H1 (cell line): Measurements from ENCODE around the gene SMYD3. TPM values are rescaled to one million over a fixed set of nuclear protein-coding genes. Genes with fewer than 3 reads are reported as not detected.

Experiments used
- CTCF ChIA-PET: fragments of 300-600 bp; sonication (Branson Sonifier 250); formaldehyde crosslinking; loops from one replicate; lab custom pipeline; 2021; ENCODE audit not compliant: partially characterized antibody; lab: Charles Lee
- POLR2A ChIA-PET: fragments of 300-600 bp; sonication (Branson Sonifier 250); formaldehyde crosslinking; loops from one replicate; lab custom pipeline; 2021; ENCODE audit warnings: inconsistent platforms; ENCODE audit not compliant: partially characterized antibody; lab: Charles Lee
- DNase-seq, 2 experiments: peaks; one replicate each; pipeline versions ENCODE4 v3.0.0 to v3.0.0-alpha.2; 2010 to 2022; ENCODE audit warnings: low spot score in 2 of 2, low read depth in 1 of 2, mixed read lengths in 1 of 2
- FAIRE-seq: peaks from 2 replicates; lab custom pipeline; 2011; peaks lifted over from hg19 to GRCh38; lab: Jason Lieb, UNC
- H2AFZ ChIP-seq: 2 replicates; pipeline ENCODE4 v1.8.1; 2012; ENCODE audit warnings: low read length, inconsistent platforms
- H2AK5ac ChIP-seq: 2 replicates; pipeline ENCODE4 v1.6.1; 2013; ENCODE audit warnings: low read depth, low read length
- H2BK120ac ChIP-seq: replicated peaks from 2 replicates; pipeline ENCODE3; 2013; ENCODE audit warnings: low read depth, low read length, inconsistent platforms
- H2BK12ac ChIP-seq: 2 replicates; pipeline ENCODE4 v1.6.1; 2013; ENCODE audit warnings: low read depth, low read length
- H2BK15ac ChIP-seq: 2 replicates; pipeline ENCODE4 v1.6.1; 2013; ENCODE audit warnings: low read length
- H2BK20ac ChIP-seq: 2 replicates; pipeline ENCODE4 v1.6.1; 2013; ENCODE audit warnings: low read length
- H2BK5ac ChIP-seq: 2 replicates; pipeline ENCODE4 v1.6.1; 2013; ENCODE audit warnings: low read depth, low read length
- H3K14ac ChIP-seq: 2 replicates; pipeline ENCODE4 v1.6.1; 2013; ENCODE audit warnings: inconsistent platforms; ENCODE audit not compliant: insufficient read length
- H3K18ac ChIP-seq: 2 replicates; pipeline ENCODE4 v1.6.1; 2013; ENCODE audit warnings: low read length; ENCODE audit errors: extremely low read depth
- H3K23ac ChIP-seq: 2 replicates; pipeline ENCODE4 v1.6.1; 2013; ENCODE audit warnings: inconsistent platforms; ENCODE audit not compliant: insufficient read length
- H3K23me2 ChIP-seq: 2 replicates; pipeline ENCODE4 v1.6.1; 2013; ENCODE audit warnings: low read depth, low read length
- H3K27ac ChIP-seq: 2 replicates; pipeline ENCODE4 v1.6.1; 2011; ENCODE audit warnings: low read depth, low read length, inconsistent platforms
- H3K27me3 ChIP-seq, 4 experiments: replicated peaks in 1 of 4; 1 replicate in 1 of 4; 2 replicates in 3 of 4; pipeline versions ENCODE4 v1.6.1 to v1.8.1; 2011 to 2013; ENCODE audit warnings: low read length in 3 of 4, mild to moderate bottlenecking in 3 of 4, inconsistent platforms in 2 of 4, mixed read lengths in 2 of 4, moderate library complexity in 1 of 4; ENCODE audit not compliant: control insufficient read depth in 3 of 4, insufficient read depth in 3 of 4; ENCODE audit errors: extremely low read depth in 1 of 4
- H3K36me3 ChIP-seq, 4 experiments: 2 replicates each; pipeline versions ENCODE4 v1.6.1 to v1.8.1; 2011 to 2013; ENCODE audit warnings: mild to moderate bottlenecking in 4 of 4, low read length in 3 of 4, moderate library complexity in 2 of 4, control low read depth in 1 of 4, inconsistent platforms in 1 of 4; ENCODE audit not compliant: insufficient read depth in 4 of 4, control insufficient read depth in 2 of 4
- H3K4ac ChIP-seq: replicated peaks from 2 replicates; pipeline ENCODE3; 2013; ENCODE audit warnings: low read length, low read depth, mixed read lengths, inconsistent platforms; ENCODE audit not compliant: insufficient read length
- H3K4me1 ChIP-seq, 4 experiments: replicated peaks in 1 of 4; 1 replicate in 1 of 4; 2 replicates in 3 of 4; pipeline versions ENCODE4 v1.6.1 to v1.8.1; 2011 to 2013; ENCODE audit warnings: low read length in 3 of 4, inconsistent platforms in 2 of 4, mixed read lengths in 1 of 4; ENCODE audit not compliant: insufficient read depth in 4 of 4, control insufficient read depth in 3 of 4
- H3K4me2 ChIP-seq, 2 experiments: 2 replicates each; pipeline versions ENCODE4 v1.6.1 to v1.8.1; 2011 to 2013; ENCODE audit warnings: low read depth in 2 of 2, low read length in 2 of 2, control low read depth in 1 of 2, inconsistent platforms in 1 of 2, mild to moderate bottlenecking in 1 of 2; ENCODE audit not compliant: insufficient read depth in 1 of 2
- H3K4me3 ChIP-seq, 4 experiments: fragments of 200-600, 300-600 bp in 1 of 4; sonication (generic), shearing (Covaris generic), sonication (Bioruptor Twin) in 1 of 4; 2 replicates each; pipeline versions ENCODE4 v1.5.1 to v1.8.1; 2011 to 2016; ENCODE audit warnings: low read length in 4 of 4, low read depth in 3 of 4, control low read depth in 2 of 4, inconsistent platforms in 2 of 4, mild to moderate bottlenecking in 2 of 4, mixed read lengths in 1 of 4, moderate library complexity in 1 of 4; ENCODE audit not compliant: insufficient read depth in 2 of 4; ENCODE audit errors: extremely low read depth in 1 of 4
- H3K56ac ChIP-seq: replicated peaks from 2 replicates; pipeline ENCODE3; 2013; ENCODE audit warnings: low read depth, mild to moderate bottlenecking, mixed read lengths, low read length, inconsistent platforms; ENCODE audit not compliant: insufficient read length
- H3K79me1 ChIP-seq: 2 replicates; pipeline ENCODE4 v1.6.1; 2013; ENCODE audit warnings: low read depth, low read length, control low read depth
- H3K79me2 ChIP-seq, 2 experiments: 2 replicates each; pipeline versions ENCODE4 v1.6.1 to v1.8.1; 2012 to 2013; ENCODE audit warnings: low read length in 2 of 2, mild to moderate bottlenecking in 2 of 2, inconsistent platforms in 1 of 2; ENCODE audit not compliant: insufficient read depth in 2 of 2, control insufficient read depth in 1 of 2
- H3K9ac ChIP-seq, 4 experiments: replicated peaks in 1 of 4; 1 replicate in 1 of 4; 2 replicates in 3 of 4; pipeline versions ENCODE4 v1.6.1 to v1.8.1; 2011 to 2013; ENCODE audit warnings: low read depth in 3 of 4, low read length in 3 of 4, control low read depth in 2 of 4, mild to moderate bottlenecking in 2 of 4, moderate library complexity in 2 of 4, inconsistent platforms in 1 of 4; ENCODE audit errors: extremely low read depth in 1 of 4
- H3K9me3 ChIP-seq, 2 experiments: 2 replicates each; pipeline versions ENCODE4 v1.6.1 to v1.8.1; 2012 to 2013; ENCODE audit warnings: mild to moderate bottlenecking in 2 of 2, moderate library complexity in 2 of 2, control low read depth in 1 of 2, inconsistent platforms in 1 of 2, low read depth in 1 of 2, low read length in 1 of 2, mixed read lengths in 1 of 2; ENCODE audit not compliant: insufficient read depth in 2 of 2
- H4K20me1 ChIP-seq, 2 experiments: replicated peaks in 1 of 2; 2 replicates each; pipeline versions ENCODE3 to v1.8.1; 2011 to 2013; ENCODE audit warnings: inconsistent platforms in 2 of 2, low read length in 2 of 2, mild to moderate bottlenecking in 1 of 2; ENCODE audit not compliant: insufficient read depth in 2 of 2, control insufficient read depth in 1 of 2
- H4K5ac ChIP-seq: 2 replicates; pipeline ENCODE4 v1.6.1; 2013; ENCODE audit warnings: low read length, low read depth, mixed read lengths, inconsistent platforms; ENCODE audit not compliant: insufficient read length
- H4K8ac ChIP-seq: 2 replicates; pipeline ENCODE4 v1.8.0; 2013; ENCODE audit warnings: mild to moderate bottlenecking, moderate library complexity, low read length, inconsistent platforms; ENCODE audit not compliant: insufficient read depth; ENCODE audit errors: extremely low read depth
- H4K91ac ChIP-seq: replicated peaks from 2 replicates; pipeline ENCODE3; 2013; ENCODE audit warnings: low read length, mixed read lengths, inconsistent platforms; ENCODE audit not compliant: insufficient read length
- CBX5 ChIP-seq: fragments of 300-800, 300-1000 bp; sonication (generic); IDR thresholded peaks from 2 replicates; pipeline ENCODE4 v1.7.1; 2016; ENCODE audit warnings: antibody characterized with exemption, low read length, low read depth
- CREB1 ChIP-seq: IDR thresholded peaks from 2 replicates; pipeline ENCODE4 v1.6.1; 2012; ENCODE audit warnings: inconsistent platforms
- KDM5A ChIP-seq: fragments of 200-600 bp; IDR thresholded peaks from 2 replicates; pipeline ENCODE4 v1.7.1; 2012; ENCODE audit warnings: mild to moderate bottlenecking, low read length, inconsistent platforms, mixed read lengths
- POLR2A ChIP-seq, 2 experiments: IDR thresholded peaks; 1 replicate in 1 of 2; 2 replicates in 1 of 2; pipeline ENCODE4 v1.6.1; 2011; ENCODE audit warnings: low read depth in 2 of 2, low read length in 2 of 2, mild to moderate bottlenecking in 2 of 2; ENCODE audit errors: control extremely low read depth in 1 of 2
- POLR2AphosphoS5 ChIP-seq: IDR thresholded peaks from 2 replicates; pipeline ENCODE4 v1.6.1; 2011; ENCODE audit warnings: low read depth, low read length
- RFX5 ChIP-seq: IDR thresholded peaks from 2 replicates; pipeline ENCODE4 v1.6.1; 2011; ENCODE audit warnings: low read depth, low read length, improper control_type of control experiment, borderline replicate concordance
- SAP30 ChIP-seq: fragments of 300-600 bp; sonication (generic); IDR thresholded peaks from 2 replicates; pipeline ENCODE4 v1.7.1; 2012; ENCODE audit warnings: low read length, moderate library complexity, mild to moderate bottlenecking, inconsistent platforms; ENCODE audit not compliant: insufficient read depth, insufficient replicate concordance
- WGBS, 2 experiments: shearing (Covaris generic) in 1 of 2; methylation state at CpG; one replicate each; pipeline versions ENCODE4 v1.1.6 to v1.1.7; 2013 to 2015; ENCODE audit warnings: low lambda C conversion rate in 2 of 2, mixed read lengths in 2 of 2, inconsistent platforms in 1 of 2, low coverage in 1 of 2, missing lambda C conversion rate in 1 of 2; ENCODE audit not compliant: insufficient replicate concordance in 2 of 2, insufficient coverage in 1 of 2, insufficient read length in 1 of 2; ENCODE audit errors: extremely low coverage in 1 of 2, missing lambda C conversion rate in 1 of 2; 5-methylcytosine and 5-hydroxymethylcytosine counted together
- polyA plus RNA-seq, 7 experiments: library from polyadenylated mRNA; depleted of rRNA in 3 of 7; stranded (reverse) in 5 of 7; unstranded in 2 of 7; fragments of >200 nt in 5 of 7; fragments of 200-250 nt in 2 of 7; gene quantifications; 1 replicate in 5 of 7; 2 replicates in 1 of 7; 4 replicates in 1 of 7; pipeline versions ENCODE4 v1.2.1 to v1.2.3, GENCODE V29; 2011 to 2013; ENCODE audit warnings: missing spikeins in 2 of 7, mixed read lengths in 2 of 7
- total RNA-seq: library from RNA; stranded (reverse); fragmentation: NEBNext Ultra II Directional; extraction: Animal tissue kit (Norgen Biotek cat#: 25700); gene quantifications from 2 replicates; pipeline ENCODE4 v1.2.1, GENCODE V29; 2021

SMYD3 gene
- total and polyA plus RNA-seq, 2 of the 8 experiments (the other 6 are each of a cell fraction or from before 2014, with no cell fraction given): 17.3 to 25.4 TPM

DNA sequence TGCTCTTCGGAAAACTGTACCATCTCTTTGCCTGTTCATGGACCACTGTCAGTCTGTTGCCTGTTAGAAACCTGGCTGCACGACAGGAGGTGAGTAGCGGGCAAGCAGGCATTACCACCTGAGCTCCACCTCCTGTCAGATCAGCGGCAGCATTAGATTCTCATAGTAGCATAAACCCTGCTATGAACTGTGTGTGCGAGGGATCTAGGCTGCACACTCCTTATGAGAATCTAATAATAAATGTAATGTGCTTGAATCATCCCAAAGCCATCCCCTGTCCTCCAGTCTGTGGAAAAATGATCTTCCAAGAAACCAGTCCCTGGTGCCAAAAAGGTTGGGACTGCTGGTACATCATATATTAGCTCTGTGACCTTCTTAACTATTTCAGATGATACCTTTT, 110.0 kb downstream of the SMYD3 start:
- H2BK5ac ChIP-seq: no peak overlapping the region
- no peak overlapping the region for H3K14ac ChIP-seq
- H3K9me3 ChIP-seq: no peaks in the 10 kb centered on the region
- CTCF ChIA-PET: no interaction called here
- no peak overlapping the region for H2BK120ac ChIP-seq
- no peak overlapping the region for H3K4me2 ChIP-seq
- H4K5ac ChIP-seq: no peak overlapping the region
- H3K23ac ChIP-seq: no peak overlapping the region
- no peak overlapping the region for H3K18ac ChIP-seq
- H3K27ac ChIP-seq: no peak overlapping the region
- H3K4me3 ChIP-seq: no peak overlapping the region
- H3K4ac ChIP-seq: no peak overlapping the region
- WGBS, 2 experiments: 92% methylated on average over 5 of the region's 5 CpGs; no CpG with 5 or more reads in 1 of the 2 experiments
- FAIRE-seq: no peak
- DNase-seq: no peak
- no peaks in the 10 kb centered on the region for H3K23me2 ChIP-seq
- POLR2A ChIA-PET: no interaction called here
- no peak overlapping the region for H2BK20ac ChIP-seq
- no peak overlapping the region for H2AK5ac ChIP-seq
- no peaks in the 10 kb centered on the region for H3K79me2 ChIP-seq
- H2BK15ac ChIP-seq: no peak overlapping the region
- no peak overlapping the region for H4K8ac ChIP-seq
- H3K4me1 ChIP-seq: no peaks in the 10 kb centered on the region
- no peak overlapping the region for H2AFZ ChIP-seq
- no peaks in the 10 kb centered on the region for H3K79me1 ChIP-seq
- no peak overlapping the region for H2BK12ac ChIP-seq
- TF ChIP-seq RFX5 (no peak), POLR2AphosphoS5 (no peak), CBX5 (no peak), POLR2A (IDR thresholded peaks at IDR 0.05; ENCODE audit: control extremely low read depth in 1 of 2, low read depth in 2 of 2, low read length in 2 of 2) (no peak), SAP30 (no peak), KDM5A (no peak), CREB1 (no peak)
- TF ChIP-seq, all 59 proteins: peak for 0
- Histone ChIP-seq H4K20me1 (no peaks in the 10 kb centered on the region), H3K27me3 (no peaks in the 10 kb centered on the region), H4K91ac (no peak overlapping the region), H3K9ac (no peak overlapping the region), H3K36me3 (no peaks in the 10 kb centered on the region), H3K56ac (no peak overlapping the region)
